Stimulated activated CD4-positive, alpha-beta T cell treated with anti-CD3 and anti-CD28 coated beads, Interleukin-12 subunit alpha, Interleukin-12 subunit beta, amount 100 ng/mL, for 24 hours (primary cell): ENCODE measurements around the gene HCN4.
"Not testable (repeated sequence)": the region's sequence is repeated elsewhere in the genome, so short reads cannot be mapped to it uniquely, and the experiment has no call there.

Source experiments
- DNase-seq, 2 experiments: peaks; one replicate each; pipeline ENCODE4 v3.0.0-alpha.2; 2020; ENCODE audit warnings: low read depth in 2 of 2

The HCN4 gene

GRCh38 chr15:73325191-73325861 is 43.4 kb downstream of the HCN4 start:
- DNase-seq: no peak

- DNase-seq: no peak
Measured at GRCh38 chr15:73324496-73325170, 44.1 kb downstream of the HCN4 start.

- DNase-seq: no peak
Measured at GRCh38 chr15:73323956-73324355, 44.8 kb downstream of the HCN4 start.

GRCh38 chr15:73323374-73323955 is 45.3 kb downstream of the HCN4 start:
- DNase-seq: no peak

DNA sequence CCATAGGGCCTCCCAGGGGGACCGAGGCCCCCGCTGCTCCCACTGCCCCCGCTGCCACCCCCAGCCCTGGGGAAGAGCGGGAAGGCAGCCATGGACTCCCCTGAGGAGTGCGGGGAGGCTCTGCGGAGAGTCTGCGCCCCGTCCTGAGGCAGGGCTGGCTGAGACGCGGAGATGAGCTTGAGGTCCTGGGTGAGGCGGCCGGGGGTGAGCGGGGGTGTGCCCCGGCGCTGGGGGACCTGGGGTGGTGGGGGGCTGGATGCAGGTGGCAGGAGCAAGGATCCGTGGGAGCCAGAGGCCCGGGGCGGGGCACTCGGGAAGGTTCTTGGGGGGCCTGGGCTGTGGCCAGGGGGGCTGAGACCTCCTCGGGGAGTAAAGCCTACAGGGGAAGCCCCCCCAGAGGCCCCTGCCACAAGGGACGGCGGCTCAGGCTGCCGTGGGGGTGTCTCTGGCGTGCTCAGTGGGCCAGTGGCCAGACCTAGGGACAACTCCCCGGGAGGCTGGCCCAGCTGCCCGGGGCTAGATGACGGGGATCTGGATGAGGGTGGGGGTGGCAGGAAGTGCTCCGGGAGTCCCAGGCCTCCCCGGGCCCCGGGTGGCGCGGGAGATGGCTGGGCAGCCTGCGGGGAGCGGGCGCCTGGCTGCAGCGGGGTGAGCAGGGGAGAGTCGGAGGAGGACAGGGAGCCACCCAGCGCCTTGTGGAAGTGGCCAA is 45.9 kb downstream of the HCN4 start:
- DNase-seq: no peak

DNA sequence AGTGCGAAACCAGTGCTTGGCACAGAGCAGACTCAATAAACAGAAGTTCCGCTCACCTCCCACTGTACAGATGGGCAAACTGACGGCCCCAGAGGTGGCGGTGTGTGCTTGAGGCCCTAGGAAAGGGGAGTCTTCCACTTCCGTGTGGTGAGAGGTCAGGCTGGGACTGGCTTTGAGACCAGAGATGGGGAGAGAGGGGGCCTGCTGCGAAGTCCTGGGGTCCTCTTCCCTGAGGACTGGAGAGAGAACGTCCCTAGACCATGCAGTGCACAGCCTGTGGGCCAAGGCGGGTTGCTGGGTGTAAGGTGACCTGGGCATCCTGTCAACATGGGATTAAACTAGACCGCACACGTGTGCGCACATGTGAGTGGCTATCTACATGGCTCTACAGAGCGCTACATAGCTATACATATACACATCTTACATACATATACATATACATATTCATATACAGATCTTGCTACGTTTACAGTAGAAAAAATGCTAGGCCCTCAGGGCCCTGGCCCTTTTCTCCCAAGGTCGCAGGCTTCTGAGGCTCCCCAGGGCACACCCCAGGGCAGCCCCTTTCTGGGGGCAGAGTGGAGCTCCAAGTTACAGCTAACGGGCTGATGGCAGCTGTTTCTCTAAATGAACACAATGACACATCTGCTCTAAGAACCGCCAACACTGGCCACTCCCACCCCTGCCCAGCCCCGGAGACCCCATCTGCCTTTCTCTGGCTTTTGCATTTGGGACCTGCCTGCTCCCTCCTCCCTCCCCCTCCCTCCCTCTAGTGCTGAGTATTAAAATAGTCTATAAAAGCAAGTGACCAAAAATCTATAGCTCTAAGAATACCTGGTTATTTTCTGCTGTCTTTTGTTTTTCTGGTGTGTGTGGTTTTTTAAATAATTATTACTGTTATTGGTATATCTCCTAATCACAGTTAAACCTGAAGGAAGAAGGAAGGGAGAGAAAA is 47.0 kb downstream of the HCN4 start:
- DNase-seq: no peak

DNA sequence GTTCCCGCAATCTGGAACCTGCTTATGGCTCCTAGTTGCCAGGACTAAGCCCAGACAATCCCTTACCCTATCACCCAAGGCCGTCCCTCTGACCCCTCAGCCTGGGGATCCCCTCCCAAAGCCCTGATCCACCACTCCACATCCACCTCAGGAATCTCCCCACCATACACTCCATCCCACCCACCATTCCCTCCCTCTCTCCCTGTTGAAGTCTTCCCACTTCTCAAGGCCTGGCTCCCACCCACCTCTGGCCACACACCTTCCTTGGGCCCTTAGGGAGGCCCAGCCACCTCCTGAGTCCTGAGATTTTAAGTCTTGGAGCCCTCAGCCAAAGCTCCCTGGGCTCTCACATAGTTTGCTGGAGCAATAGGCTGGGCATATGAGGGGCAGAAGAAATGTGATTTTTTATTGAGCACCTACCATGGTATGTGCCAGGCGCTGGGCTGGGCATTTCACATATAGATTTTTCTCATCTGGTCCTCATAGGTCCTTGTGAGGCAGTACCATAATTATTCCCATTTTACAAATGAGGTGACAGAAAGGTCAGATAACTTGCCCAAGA is 48.1 kb downstream of the HCN4 start:
- no peak for DNase-seq

DNA sequence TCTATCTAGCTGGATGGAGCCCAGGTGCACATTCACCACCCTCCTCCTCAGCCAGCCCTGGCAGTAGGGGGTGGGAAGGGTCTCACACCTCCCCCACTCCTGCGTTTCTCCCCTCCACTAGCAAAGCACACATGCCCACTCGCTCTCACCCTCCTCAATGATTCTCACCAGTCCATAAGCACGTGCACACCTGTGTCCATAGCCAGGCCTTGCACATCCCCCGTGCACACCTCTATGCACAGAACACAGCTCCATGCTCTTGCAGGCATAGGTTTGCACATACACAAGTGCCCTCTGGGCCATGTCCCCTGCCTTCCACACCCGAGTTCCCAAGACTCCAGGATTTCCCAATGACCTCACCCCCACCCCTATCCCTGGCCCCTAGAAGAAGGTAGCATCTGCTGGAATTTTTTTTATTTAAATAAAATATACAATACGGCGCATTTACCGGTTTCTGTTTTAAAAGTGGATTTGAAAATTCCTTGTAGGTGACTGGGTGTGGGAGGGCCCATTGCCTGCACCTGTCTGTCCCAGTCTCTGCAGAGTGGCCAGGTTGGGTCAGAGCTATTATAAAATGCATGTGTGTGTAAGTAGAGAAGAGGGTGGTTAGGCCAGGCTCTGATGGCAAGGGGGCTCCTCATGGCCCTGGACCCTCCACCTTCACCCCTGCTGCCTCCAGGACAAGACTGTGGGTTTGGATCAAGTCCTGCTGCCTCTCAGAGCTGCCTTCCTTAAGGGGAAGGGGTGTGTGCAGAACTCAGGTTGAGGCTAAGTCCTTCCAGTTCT is 49.1 kb downstream of the HCN4 start:
- no peak for DNase-seq

- no peak for DNase-seq
Measured at GRCh38 chr15:73318463-73319351, 50.1 kb downstream of the HCN4 start.

GRCh38 chr15:73317651-73318462 is 50.9 kb downstream of the HCN4 start:
- DNase-seq: no peak

DNA sequence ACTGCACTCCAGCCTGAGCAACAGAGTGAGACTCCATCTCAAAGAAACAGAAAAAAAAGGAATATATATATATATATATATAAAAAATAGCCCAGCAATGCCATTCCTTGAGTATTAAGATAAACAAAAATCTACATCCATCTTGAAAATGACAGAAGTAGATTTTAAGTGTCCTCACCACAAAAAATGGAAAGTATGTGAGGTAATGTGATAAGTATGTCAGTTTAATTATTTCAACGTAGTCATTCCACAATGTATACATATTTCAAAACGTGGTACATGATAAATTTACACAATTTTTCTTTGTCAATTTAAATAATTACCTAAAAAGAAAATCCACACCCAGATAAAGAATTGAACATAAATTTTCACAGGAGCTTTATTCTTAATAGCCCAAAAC is 54.9 kb downstream of the HCN4 start:
- DNase-seq: no peak

DNA sequence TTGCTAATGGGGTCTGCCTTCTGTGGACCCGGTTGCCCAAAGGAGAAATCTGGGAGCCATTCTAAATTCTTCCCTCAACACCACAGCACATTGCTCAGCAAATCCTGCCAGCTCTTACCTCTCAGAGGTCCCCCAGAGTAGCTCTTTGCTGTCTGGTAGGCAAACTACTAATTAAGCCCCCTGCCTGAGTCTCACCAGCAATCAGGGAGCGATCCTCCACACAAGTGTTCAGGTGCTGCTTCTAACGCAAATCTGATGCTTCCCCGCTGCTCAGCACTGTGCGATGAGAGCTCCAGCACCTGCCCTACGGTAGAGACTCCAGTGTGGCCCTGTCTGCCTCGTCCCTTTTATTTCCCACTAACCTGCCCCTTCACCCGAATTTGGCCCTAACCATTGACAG is 60.5 kb downstream of the HCN4 start:
- DNase-seq: no peak

- no peak for DNase-seq
Measured at GRCh38 chr15:73305331-73306211, 63.2 kb downstream of the HCN4 start.

GRCh38 chr15:73303636-73304035 is 65.1 kb downstream of the HCN4 start:
- DNase-seq: no peak

- not testable (repeated sequence) for DNase-seq
Measured at GRCh38 chr15:73300286-73300685, 68.5 kb downstream of the HCN4 start.

GRCh38 chr15:73298522-73299245 is 70.1 kb downstream of the HCN4 start:
- DNase-seq: no peak
